ENCODE data around the gene CARS1.

DNA sequence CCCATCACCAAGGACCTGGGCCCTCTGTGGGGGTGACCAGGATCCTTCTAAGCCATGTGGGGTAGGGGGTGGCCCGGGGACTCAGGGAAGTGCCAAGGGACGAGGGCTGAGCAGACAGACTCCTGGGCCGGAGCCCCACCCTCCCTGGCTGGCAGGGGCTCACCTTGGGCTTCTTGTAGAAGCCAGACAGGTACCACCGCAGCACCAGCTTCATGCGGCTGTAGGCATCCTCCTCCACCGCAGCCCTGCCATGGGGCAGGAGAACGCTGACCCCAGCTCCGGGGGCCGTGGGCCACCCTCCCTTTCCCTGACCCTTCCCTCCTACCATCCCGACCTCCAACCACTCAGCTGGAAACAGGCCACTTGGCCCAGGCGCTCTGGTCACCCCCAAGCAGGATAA lies 45.9 kb upstream of the CARS1 start:
- TF ChIP-seq, protein P1, sequence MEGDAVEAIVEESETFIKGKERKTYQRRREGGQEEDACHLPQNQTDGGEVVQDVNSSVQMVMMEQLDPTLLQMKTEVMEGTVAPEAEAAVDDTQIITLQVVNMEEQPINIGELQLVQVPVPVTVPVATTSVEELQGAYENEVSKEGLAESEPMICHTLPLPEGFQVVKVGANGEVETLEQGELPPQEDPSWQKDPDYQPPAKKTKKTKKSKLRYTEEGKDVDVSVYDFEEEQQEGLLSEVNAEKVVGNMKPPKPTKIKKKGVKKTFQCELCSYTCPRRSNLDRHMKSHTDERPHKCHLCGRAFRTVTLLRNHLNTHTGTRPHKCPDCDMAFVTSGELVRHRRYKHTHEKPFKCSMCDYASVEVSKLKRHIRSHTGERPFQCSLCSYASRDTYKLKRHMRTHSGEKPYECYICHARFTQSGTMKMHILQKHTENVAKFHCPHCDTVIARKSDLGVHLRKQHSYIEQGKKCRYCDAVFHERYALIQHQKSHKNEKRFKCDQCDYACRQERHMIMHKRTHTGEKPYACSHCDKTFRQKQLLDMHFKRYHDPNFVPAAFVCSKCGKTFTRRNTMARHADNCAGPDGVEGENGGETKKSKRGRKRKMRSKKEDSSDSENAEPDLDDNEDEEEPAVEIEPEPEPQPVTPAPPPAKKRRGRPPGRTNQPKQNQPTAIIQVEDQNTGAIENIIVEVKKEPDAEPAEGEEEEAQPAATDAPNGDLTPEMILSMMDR (IDR thresholded peaks at IDR 0.05), result no peak
- TF ChIP-seq, protein P2, sequence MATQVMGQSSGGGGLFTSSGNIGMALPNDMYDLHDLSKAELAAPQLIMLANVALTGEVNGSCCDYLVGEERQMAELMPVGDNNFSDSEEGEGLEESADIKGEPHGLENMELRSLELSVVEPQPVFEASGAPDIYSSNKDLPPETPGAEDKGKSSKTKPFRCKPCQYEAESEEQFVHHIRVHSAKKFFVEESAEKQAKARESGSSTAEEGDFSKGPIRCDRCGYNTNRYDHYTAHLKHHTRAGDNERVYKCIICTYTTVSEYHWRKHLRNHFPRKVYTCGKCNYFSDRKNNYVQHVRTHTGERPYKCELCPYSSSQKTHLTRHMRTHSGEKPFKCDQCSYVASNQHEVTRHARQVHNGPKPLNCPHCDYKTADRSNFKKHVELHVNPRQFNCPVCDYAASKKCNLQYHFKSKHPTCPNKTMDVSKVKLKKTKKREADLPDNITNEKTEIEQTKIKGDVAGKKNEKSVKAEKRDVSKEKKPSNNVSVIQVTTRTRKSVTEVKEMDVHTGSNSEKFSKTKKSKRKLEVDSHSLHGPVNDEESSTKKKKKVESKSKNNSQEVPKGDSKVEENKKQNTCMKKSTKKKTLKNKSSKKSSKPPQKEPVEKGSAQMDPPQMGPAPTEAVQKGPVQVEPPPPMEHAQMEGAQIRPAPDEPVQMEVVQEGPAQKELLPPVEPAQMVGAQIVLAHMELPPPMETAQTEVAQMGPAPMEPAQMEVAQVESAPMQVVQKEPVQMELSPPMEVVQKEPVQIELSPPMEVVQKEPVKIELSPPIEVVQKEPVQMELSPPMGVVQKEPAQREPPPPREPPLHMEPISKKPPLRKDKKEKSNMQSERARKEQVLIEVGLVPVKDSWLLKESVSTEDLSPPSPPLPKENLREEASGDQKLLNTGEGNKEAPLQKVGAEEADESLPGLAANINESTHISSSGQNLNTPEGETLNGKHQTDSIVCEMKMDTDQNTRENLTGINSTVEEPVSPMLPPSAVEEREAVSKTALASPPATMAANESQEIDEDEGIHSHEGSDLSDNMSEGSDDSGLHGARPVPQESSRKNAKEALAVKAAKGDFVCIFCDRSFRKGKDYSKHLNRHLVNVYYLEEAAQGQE (IDR thresholded peaks at IDR 0.05; ENCODE audit: insufficient read depth in 1 of 2, low read depth in 2 of 2, low read length in 1 of 2), result no peak
